HFFc6 (cell line): ENCODE results near the gene OR2S2. TPM values are rescaled to one million over a fixed set of nuclear protein-coding genes. Genes with fewer than 3 reads are reported as not detected.

Experiments used
- DNase-seq: peaks from one replicate; pipeline ENCODE4 v3.0.0-alpha.2; 2018
- H3K27ac Mint-ChIP-seq: 2 replicates; pipeline ENCODE4 v1.8.0; 2020; ENCODE audit warnings: mild to moderate bottlenecking, mixed read lengths
- H3K27me3 Mint-ChIP-seq: 2 replicates; pipeline ENCODE4 v1.8.0; 2021; ENCODE audit warnings: mild to moderate bottlenecking, moderate library complexity, mixed read lengths; ENCODE audit not compliant: insufficient read depth
- H3K36me3 Mint-ChIP-seq: 2 replicates; pipeline ENCODE4 v1.8.0; 2021; ENCODE audit warnings: low read depth, mixed read lengths
- H3K4me1 Mint-ChIP-seq: 2 replicates; pipeline ENCODE4 v1.8.0; 2020; ENCODE audit warnings: low read depth, mixed read lengths
- H3K4me3 Mint-ChIP-seq: 2 replicates; pipeline ENCODE4 v1.8.0; 2020; ENCODE audit warnings: mild to moderate bottlenecking, moderate library complexity, mixed read lengths
- H3K9me3 Mint-ChIP-seq: 2 replicates; pipeline ENCODE4 v1.8.0; 2020; ENCODE audit warnings: mild to moderate bottlenecking, mixed read lengths
- total RNA-seq, 6 experiments: library from RNA; stranded (reverse); fragmentation: NEBNext Ultra II Directional; extraction: Animal tissue kit (Norgen Biotek cat#: 25700); gene quantifications; 2 replicates in 1 of 6; 3 replicates in 5 of 6; pipeline ENCODE4 v1.2.3, GENCODE V29; 2021
- TF ChIP-seq, protein P1 (sequence below): fragments of 200-600 bp; sonication (generic); IDR thresholded peaks from 2 replicates; pipeline ENCODE4 v1.5.0; 2021; ENCODE audit warnings: antibody characterized with exemption, mild to moderate bottlenecking

The OR2S2 gene
- total RNA-seq, 6 experiments from 2014 or later, result not detected

DNA sequence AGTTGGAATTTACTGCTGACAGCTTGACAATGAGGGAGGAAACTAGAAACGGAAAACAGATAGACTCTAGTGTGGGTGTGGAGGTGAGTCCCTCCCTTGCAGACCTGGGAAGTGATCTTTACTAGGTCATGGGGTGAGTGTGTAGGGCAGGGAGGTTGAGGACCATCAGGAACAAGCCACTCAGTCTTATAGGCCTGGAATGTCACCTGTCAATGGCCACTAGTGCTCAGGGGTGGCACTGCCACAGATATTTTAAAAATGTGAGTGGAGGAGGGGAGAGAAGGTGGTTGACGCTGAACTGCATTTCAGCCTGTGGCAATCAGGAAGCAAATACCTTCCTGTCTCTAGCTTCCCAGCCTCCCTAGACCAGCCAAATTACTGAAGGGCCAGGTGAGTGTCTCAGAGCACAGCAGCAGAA is 9.0 kb downstream of the OR2S2 start:
- Mint-ChIP-seq H3K27ac (peak overlapping the region; percentile 48), H3K9me3 (no peaks in the 10 kb centered on the region), H3K4me1 (peaks cover 60% of the 10 kb centered on the region), H3K27me3 (no peaks in the 10 kb centered on the region), H3K36me3 (no peaks in the 10 kb centered on the region), H3K4me3 (no peak overlapping the region)
- no peak for DNase-seq
- TF ChIP-seq, protein P1, sequence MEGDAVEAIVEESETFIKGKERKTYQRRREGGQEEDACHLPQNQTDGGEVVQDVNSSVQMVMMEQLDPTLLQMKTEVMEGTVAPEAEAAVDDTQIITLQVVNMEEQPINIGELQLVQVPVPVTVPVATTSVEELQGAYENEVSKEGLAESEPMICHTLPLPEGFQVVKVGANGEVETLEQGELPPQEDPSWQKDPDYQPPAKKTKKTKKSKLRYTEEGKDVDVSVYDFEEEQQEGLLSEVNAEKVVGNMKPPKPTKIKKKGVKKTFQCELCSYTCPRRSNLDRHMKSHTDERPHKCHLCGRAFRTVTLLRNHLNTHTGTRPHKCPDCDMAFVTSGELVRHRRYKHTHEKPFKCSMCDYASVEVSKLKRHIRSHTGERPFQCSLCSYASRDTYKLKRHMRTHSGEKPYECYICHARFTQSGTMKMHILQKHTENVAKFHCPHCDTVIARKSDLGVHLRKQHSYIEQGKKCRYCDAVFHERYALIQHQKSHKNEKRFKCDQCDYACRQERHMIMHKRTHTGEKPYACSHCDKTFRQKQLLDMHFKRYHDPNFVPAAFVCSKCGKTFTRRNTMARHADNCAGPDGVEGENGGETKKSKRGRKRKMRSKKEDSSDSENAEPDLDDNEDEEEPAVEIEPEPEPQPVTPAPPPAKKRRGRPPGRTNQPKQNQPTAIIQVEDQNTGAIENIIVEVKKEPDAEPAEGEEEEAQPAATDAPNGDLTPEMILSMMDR, result no peak

DNA sequence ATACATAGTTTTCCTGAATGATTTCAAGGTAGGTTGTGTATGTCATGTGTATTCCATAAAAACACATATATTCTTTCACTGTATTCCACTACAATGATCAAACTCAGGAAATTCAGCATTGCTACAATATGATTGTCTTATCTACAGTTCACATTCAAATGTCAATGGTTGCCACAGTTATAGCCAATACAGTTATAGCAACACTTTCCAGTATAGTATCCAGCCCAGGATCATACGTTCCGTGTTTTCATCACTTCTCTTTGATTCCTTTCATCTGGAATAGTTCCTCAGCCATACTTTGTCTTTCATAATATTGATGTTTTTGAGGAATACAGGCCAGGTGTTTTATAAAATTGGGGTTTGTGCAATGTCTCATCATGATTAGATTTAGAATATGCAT is 9.5 kb downstream of the OR2S2 start:
- Mint-ChIP-seq H3K36me3 (no peaks in the 10 kb centered on the region), H3K4me3 (no peak overlapping the region), H3K4me1 (peaks cover 59% of the 10 kb centered on the region), H3K9me3 (no peaks in the 10 kb centered on the region), H3K27ac (peak overlapping the region; percentile 48; the same call in 1 of the 2 replicates), H3K27me3 (no peaks in the 10 kb centered on the region)
- TF ChIP-seq, protein P1, result no peak
- DNase-seq, result no peak

DNA sequence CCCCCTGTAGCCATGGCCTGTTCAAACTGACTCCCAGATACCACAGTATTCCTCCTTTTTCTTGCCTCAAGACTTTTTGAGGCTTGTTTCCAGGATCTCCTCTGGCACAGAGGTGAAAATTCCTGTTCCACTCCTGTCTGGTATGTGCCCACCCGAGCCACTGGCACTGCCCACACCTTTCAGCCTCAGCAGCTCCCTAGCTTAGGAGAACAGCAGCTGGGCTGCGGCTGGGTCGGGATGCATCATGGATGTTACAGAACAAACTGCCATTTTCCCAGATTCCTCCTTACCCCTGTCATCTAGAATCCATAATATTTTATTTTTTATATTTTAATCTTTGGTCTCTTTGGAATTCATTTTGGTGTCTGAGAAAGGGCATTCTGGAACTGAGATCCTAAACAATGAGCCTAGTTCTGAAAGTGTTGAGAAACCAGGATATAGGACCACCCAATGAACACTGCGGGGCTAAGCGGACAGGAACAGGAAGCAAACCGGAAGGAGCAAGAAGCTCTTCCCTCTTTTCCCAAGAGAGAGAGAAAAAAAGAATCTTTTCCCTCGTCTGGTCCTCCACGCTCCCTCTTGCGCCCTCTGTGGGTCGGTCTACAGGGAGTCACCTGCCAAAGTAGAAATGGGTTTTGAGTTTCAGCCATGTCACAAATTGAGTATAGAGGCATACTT is 12.5 kb downstream of the OR2S2 start:
- TF ChIP-seq, protein P1, result peak; percentile 88
- peak overlapping the region; percentile 87 for H3K27ac Mint-ChIP-seq
- peak overlapping the region; percentile 67 for H3K4me3 Mint-ChIP-seq
- no peaks in the 10 kb centered on the region for H3K9me3 Mint-ChIP-seq
- H3K4me1 Mint-ChIP-seq, result peaks cover 49% of the 10 kb centered on the region
- H3K36me3 Mint-ChIP-seq, result no peaks in the 10 kb centered on the region
- DNase-seq, result peak; percentile 72
- H3K27me3 Mint-ChIP-seq, result no peaks in the 10 kb centered on the region

DNA sequence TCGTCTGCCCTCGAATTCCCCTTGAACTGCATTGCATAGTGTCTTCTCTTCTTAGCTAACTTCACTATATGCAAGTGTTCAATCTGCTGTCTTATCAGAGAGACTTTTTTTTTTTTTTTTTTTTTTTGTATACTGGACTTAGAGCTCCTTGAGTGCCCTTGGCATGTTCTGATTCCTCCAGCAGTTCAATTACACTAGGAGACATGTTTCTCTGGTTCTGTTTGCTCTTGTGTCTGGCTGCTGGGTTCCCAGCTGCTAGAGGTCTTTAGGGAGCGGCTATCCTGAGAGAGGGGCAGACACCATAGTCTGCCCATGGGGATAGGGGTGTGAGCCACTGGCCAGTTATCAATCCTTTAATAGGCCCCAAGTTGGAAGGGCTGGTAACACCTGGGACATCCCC is 13.1 kb downstream of the OR2S2 start:
- Mint-ChIP-seq H3K27me3 (no peaks in the 10 kb centered on the region), H3K9me3 (no peaks in the 10 kb centered on the region), H3K27ac (peak overlapping the region; percentile 87; the same call in 1 of the 2 replicates), H3K4me1 (peaks cover 56% of the 10 kb centered on the region), H3K36me3 (no peaks in the 10 kb centered on the region), H3K4me3 (no peak overlapping the region)
- TF ChIP-seq, protein P1, result no peak
- DNase-seq, result no peak

DNA sequence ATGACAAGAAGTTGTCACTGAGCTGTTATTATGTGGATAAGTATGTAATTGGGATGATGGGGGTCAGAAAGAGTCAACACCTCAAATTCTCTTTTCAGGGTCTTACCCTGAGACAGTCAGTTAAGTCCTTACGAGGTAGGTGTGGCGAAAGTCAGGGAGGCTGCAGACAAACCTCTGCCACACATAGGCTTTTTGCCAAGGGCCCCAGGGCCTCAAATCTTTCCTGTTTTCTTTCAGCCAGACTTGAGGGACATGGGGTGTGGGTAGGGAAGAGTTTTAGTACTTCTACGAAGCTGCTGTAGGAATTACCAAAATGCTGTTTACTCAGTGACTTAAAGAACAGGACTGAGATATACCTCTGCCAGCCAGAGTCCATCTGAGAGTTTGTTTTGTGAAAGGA is 13.8 kb downstream of the OR2S2 start:
- Mint-ChIP-seq H3K27ac (no peak overlapping the region), H3K4me3 (no peak overlapping the region), H3K4me1 (peaks cover 56% of the 10 kb centered on the region), H3K36me3 (no peaks in the 10 kb centered on the region), H3K9me3 (no peaks in the 10 kb centered on the region), H3K27me3 (no peaks in the 10 kb centered on the region)
- no peak for DNase-seq
- TF ChIP-seq, protein P1, result no peak
